HFFc6 (cell line): ENCODE data around the gene SHCBP1L. TPM values are rescaled to one million over a fixed set of nuclear protein-coding genes. Genes with fewer than 3 reads are reported as not detected.
A peak's percentile ranks its signal among the peaks of the same experiment; 100 is the strongest.

ENCODE experiments used
- DNase-seq: peaks from one replicate; pipeline ENCODE4 v3.0.0-alpha.2; 2018
- H3K27ac Mint-ChIP-seq: 2 replicates; pipeline ENCODE4 v1.8.0; 2020; ENCODE audit warnings: mild to moderate bottlenecking, mixed read lengths
- H3K27me3 Mint-ChIP-seq: 2 replicates; pipeline ENCODE4 v1.8.0; 2021; ENCODE audit warnings: mild to moderate bottlenecking, moderate library complexity, mixed read lengths; ENCODE audit not compliant: insufficient read depth
- H3K36me3 Mint-ChIP-seq: 2 replicates; pipeline ENCODE4 v1.8.0; 2021; ENCODE audit warnings: low read depth, mixed read lengths
- H3K4me1 Mint-ChIP-seq: 2 replicates; pipeline ENCODE4 v1.8.0; 2020; ENCODE audit warnings: low read depth, mixed read lengths
- H3K4me3 Mint-ChIP-seq: 2 replicates; pipeline ENCODE4 v1.8.0; 2020; ENCODE audit warnings: mild to moderate bottlenecking, moderate library complexity, mixed read lengths
- H3K9me3 Mint-ChIP-seq: 2 replicates; pipeline ENCODE4 v1.8.0; 2020; ENCODE audit warnings: mild to moderate bottlenecking, mixed read lengths
- total RNA-seq, 6 experiments: library from RNA; stranded (reverse); fragmentation: NEBNext Ultra II Directional; extraction: Animal tissue kit (Norgen Biotek cat#: 25700); gene quantifications; 2 replicates in 1 of 6; 3 replicates in 5 of 6; pipeline ENCODE4 v1.2.3, GENCODE V29; 2021
- TF ChIP-seq, protein P1 (sequence below): fragments of 200-600 bp; sonication (generic); IDR thresholded peaks from 2 replicates; pipeline ENCODE4 v1.5.0; 2021; ENCODE audit warnings: antibody characterized with exemption, mild to moderate bottlenecking

The SHCBP1L gene
- total RNA-seq, 6 experiments from 2014 or later, result not detected

DNA sequence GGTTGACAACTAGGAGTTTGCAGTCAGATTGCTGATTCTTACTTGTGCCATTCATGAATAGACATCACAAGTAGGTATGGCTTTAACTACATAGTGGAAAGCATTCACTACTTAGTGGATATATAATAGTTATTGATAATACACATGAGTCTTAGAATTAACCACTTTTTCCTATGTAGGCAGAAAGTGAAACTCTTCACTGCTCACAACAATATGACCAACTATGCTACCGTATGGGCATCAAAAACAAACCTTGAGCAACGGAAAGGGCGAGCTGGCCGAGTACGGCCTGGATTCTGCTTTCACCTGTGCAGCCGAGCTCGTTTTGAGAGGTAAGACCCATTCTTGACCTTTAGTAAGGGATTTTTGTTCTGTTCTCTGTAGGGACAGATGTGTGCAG, 75.1 kb downstream of the SHCBP1L start:
- no peak for DNase-seq
- Mint-ChIP-seq H3K4me3 (no peak overlapping the region), H3K27ac (no peak overlapping the region), H3K36me3 (peaks cover 83% of the 10 kb centered on the region), H3K4me1 (no peaks in the 10 kb centered on the region), H3K27me3 (no peaks in the 10 kb centered on the region; the same call in 1 of the 2 replicates), H3K9me3 (no peaks in the 10 kb centered on the region)
- TF ChIP-seq, protein P1, sequence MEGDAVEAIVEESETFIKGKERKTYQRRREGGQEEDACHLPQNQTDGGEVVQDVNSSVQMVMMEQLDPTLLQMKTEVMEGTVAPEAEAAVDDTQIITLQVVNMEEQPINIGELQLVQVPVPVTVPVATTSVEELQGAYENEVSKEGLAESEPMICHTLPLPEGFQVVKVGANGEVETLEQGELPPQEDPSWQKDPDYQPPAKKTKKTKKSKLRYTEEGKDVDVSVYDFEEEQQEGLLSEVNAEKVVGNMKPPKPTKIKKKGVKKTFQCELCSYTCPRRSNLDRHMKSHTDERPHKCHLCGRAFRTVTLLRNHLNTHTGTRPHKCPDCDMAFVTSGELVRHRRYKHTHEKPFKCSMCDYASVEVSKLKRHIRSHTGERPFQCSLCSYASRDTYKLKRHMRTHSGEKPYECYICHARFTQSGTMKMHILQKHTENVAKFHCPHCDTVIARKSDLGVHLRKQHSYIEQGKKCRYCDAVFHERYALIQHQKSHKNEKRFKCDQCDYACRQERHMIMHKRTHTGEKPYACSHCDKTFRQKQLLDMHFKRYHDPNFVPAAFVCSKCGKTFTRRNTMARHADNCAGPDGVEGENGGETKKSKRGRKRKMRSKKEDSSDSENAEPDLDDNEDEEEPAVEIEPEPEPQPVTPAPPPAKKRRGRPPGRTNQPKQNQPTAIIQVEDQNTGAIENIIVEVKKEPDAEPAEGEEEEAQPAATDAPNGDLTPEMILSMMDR, result no peak

DNA sequence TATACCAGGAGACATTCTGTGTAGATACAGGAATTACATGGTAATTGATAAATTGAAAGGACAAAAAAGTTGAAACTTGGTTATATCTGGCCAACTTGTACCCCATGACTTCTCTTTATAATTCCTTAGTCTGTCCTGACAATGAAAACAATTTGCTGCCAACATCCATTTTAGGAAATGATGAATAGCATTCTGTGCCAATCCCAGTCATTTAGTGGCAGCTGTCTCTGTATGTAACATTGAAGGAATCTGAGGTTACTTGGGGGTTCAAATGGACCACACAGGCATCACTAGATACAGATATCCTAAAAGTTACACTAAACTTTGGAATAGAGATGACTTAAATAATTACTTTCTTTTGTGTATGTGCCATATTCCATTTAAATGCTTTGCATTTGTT, 75.6 kb downstream of the SHCBP1L start:
- Mint-ChIP-seq H3K4me1 (no peaks in the 10 kb centered on the region), H3K27ac (no peak overlapping the region)

DNA sequence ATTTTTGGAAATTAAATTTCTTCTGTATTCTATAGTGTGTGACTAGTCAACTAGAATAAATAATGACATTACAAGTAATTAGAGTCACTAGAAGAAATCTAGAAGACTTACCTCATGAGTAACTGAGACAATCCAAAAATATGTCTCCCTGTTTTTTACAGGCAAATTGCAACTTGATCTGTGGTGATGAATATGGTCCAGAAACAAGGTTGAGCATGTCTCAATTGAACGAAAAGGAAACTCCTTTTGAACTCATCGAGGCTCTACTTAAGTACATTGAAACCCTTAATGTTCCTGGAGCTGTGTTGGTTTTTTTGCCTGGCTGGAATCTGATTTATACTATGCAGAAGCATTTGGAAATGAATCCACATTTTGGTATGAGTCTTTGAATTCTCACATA, 77.1 kb downstream of the SHCBP1L start:
- Mint-ChIP-seq H3K27me3 (no peaks in the 10 kb centered on the region), H3K36me3 (peaks cover 74% of the 10 kb centered on the region), H3K4me1 (no peaks in the 10 kb centered on the region), H3K4me3 (no peak overlapping the region), H3K9me3 (no peaks in the 10 kb centered on the region), H3K27ac (no peak overlapping the region)
- DNase-seq, result no peak
- TF ChIP-seq, protein P1, result no peak

More for the DNA sequence above, 75.6 kb downstream of the SHCBP1L start:
- TF ChIP-seq, protein P1, result no peak
- Mint-ChIP-seq H3K4me3 (no peak overlapping the region), H3K9me3 (no peaks in the 10 kb centered on the region), H3K27me3 (no peaks in the 10 kb centered on the region), H3K36me3 (peaks cover 82% of the 10 kb centered on the region)
- no peak for DNase-seq

DNA sequence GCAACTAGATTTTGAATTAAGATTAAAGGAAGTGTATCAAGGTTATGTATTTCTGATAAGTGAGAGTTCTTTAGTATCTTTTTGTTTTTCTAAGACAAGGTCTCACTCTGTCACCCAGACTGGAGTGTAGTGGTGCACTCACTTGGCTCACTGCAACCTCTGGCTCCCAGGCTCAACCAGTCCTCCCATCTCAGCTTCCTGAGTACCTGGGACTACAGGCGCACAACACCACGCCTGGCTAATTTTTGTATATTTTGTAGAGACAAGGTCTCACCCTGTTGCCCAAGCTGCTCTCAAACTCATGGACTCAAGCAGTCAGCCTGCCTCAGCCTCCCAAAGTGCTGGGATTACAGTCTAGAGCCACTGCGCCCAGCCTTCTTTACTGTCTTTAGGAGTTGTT, 80.1 kb downstream of the SHCBP1L start:
- Mint-ChIP-seq H3K4me3 (no peak overlapping the region), H3K9me3 (no peaks in the 10 kb centered on the region), H3K4me1 (no peaks in the 10 kb centered on the region), H3K36me3 (peaks cover 61% of the 10 kb centered on the region), H3K27ac (no peak overlapping the region), H3K27me3 (no peaks in the 10 kb centered on the region)
- no peak for DNase-seq
- TF ChIP-seq, protein P1, result no peak

DNA sequence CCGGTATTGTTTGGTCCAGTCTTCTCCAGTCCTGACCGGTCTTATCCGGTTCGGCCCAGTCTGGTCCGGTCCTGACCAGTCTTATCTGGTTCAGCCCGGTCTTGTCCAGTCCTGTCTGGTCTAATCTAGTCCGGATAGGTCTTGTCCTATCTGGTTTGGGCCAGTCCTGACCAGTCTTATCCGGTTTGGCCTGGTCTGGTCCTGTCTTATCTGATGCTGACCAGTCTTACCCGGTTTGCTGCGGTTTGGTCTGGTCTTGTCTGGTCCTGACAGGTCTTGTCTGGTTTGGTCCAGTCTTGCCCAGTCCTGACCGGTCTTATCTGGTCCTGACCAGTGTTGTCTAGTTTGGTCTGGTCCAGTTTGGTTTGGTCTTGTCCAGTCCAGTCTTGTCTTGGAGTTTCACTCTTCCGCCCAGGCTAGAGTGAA, 83.7 kb downstream of the SHCBP1L start:
- H3K4me1 Mint-ChIP-seq, result no peaks in the 10 kb centered on the region
- H3K27me3 Mint-ChIP-seq, result no peaks in the 10 kb centered on the region
- H3K36me3 Mint-ChIP-seq, result peaks cover 69% of the 10 kb centered on the region
- H3K4me3 Mint-ChIP-seq, result no peak overlapping the region
- DNase-seq, result peak; percentile 36
- no peaks in the 10 kb centered on the region for H3K9me3 Mint-ChIP-seq
- TF ChIP-seq, protein P1, result no peak
- peak overlapping the region; percentile 75 for H3K27ac Mint-ChIP-seq

DNA sequence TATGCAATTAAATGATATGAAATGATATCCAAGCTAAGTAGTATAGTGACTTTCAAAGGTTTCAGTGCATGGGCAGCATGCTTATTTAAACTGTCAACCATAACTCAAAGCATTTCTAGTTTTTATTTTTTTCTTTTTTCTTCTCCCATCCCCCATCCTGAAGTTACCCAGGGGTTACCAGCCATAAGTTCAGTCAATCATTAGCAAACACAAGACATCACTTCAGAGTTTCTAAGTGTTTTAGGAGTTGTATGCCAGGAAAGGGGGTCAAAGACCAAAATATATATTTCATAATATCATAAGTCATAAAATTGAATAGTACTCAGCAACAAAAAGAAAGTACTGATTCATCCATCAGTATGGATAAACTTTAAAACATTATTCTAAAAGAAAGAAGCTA, 85.1 kb downstream of the SHCBP1L start:
- no peaks in the 10 kb centered on the region for H3K27me3 Mint-ChIP-seq
- DNase-seq, result no peak
- peaks cover 61% of the 10 kb centered on the region for H3K36me3 Mint-ChIP-seq
- no peaks in the 10 kb centered on the region for H3K9me3 Mint-ChIP-seq
- no peaks in the 10 kb centered on the region for H3K4me1 Mint-ChIP-seq
- TF ChIP-seq, protein P1, result no peak
- no peak overlapping the region for H3K4me3 Mint-ChIP-seq
- no peak overlapping the region for H3K27ac Mint-ChIP-seq
